Heart right ventricle (tissue), 16 donors: ENCODE results near the gene DROSHA. TPM values are rescaled to one million over a fixed set of nuclear protein-coding genes. Genes with fewer than 3 reads are reported as not detected.

ENCODE experiments used
- ATAC-seq, 8 donors: fragments of 200-7000 bp; cut with Tn5 transposase; one replicate each; pipeline ENCODE4 v1.9.1; 2020; ENCODE audit warnings: mild to moderate bottlenecking in 8 of 8, moderate library complexity in 8 of 8, moderate number of reproducible peaks in 1 of 8
- DNase-seq, 2 donors: peaks; one replicate each; pipeline ENCODE4 v3.0.0-alpha.2; 2020
- H3K27ac ChIP-seq, 10 donors: fragments of 200-600 bp; sonication (generic) in 2 of 10; one replicate each; pipeline versions ENCODE4 v1.5.0 to v1.8.0; 2020 to 2022; ENCODE audit warnings: mild to moderate bottlenecking in 3 of 10
- H3K27me3 ChIP-seq, 7 donors: fragments of 200-600 bp; one replicate each; pipeline ENCODE4 v1.8.0; 2021 to 2022; ENCODE audit warnings: mild to moderate bottlenecking in 2 of 7
- H3K36me3 ChIP-seq, 9 donors: fragments of 200-600 bp; sonication (generic) in 1 of 9; one replicate each; pipeline versions ENCODE4 v1.5.0 to v1.8.0; 2020 to 2022; ENCODE audit warnings: mild to moderate bottlenecking in 2 of 9
- H3K4me1 ChIP-seq, 9 donors: fragments of 200-600 bp; sonication (generic) in 1 of 9; one replicate each; pipeline versions ENCODE4 v1.5.0 to v1.8.0; 2020 to 2022; ENCODE audit warnings: mild to moderate bottlenecking in 4 of 9
- H3K4me3 ChIP-seq, 10 donors: fragments of 200-600 bp; sonication (generic) in 2 of 10; one replicate each; pipeline versions ENCODE4 v1.5.0 to v1.8.0; 2020 to 2022; ENCODE audit warnings: mild to moderate bottlenecking in 7 of 10, moderate library complexity in 2 of 10
- H3K9me3 ChIP-seq, 11 donors: fragments of 200-600 bp in 10 of 11; sonication (generic) in 2 of 11; one replicate each; pipeline versions ENCODE4 v1.5.0 to v1.8.0; 2013 to 2022; ENCODE audit warnings: mild to moderate bottlenecking in 2 of 11, control low read depth in 1 of 11, moderate library complexity in 1 of 11
- CTCF ChIP-seq, 9 donors: fragments of 200-600 bp; sonication (generic) in 2 of 9; IDR thresholded peaks; one replicate each; pipeline versions ENCODE4 v1.5.0 to v1.8.0; 2021 to 2022; ENCODE audit warnings: antibody characterized with exemption in 9 of 9, mild to moderate bottlenecking in 5 of 9, moderate library complexity in 1 of 9
- WGBS, 2 donors: extraction: QIAGEN DNeasy Blood & Tissue Kit; methylation state at CpG; one replicate each; pipeline ENCODE4 v1.1.7; 2013; ENCODE audit warnings: inconsistent platforms in 1 of 2; 5-methylcytosine and 5-hydroxymethylcytosine counted together
- intact Hi-C, 10 donors: fragments of 100-400 bp; cut with DNase I; formaldehyde crosslinking; loops; one replicate each; pipeline versions ENCODE4 v1.11.1 to v1.14.2; 2022
- long read RNA-seq, 3 donors: library from polyadenylated mRNA; unstranded; transcript quantifications; one replicate each; pipeline ENCODE4 v2.0.0, GENCODE V29; 2020 to 2021
- polyA plus RNA-seq, 2 donors: library from polyadenylated mRNA; stranded (reverse); fragments of 200-250 nt; gene quantifications; one replicate each; pipeline ENCODE4 v1.2.3, GENCODE V29; 2013
- total RNA-seq, 10 donors: library from RNA; stranded (reverse); fragmentation: NEBNext Ultra II Directional in 3 of 10; extraction: Animal tissue kit (Norgen Biotek cat#: 25700) in 3 of 10; gene quantifications; one replicate each; pipeline versions ENCODE4 v1.2.1 to v1.2.4, GENCODE V29; 2021 to 2023
- donor health status: Arrhythmogenic right ventricular cardiomyopathy.
- donor health status: ischemic (EF 13 %, LVEDD 7.1; RV severe dilation, severe dysfunction).
- donor health status: healthy with polysubstance abuse.
- donor health status: DM: no; HTN: yes; CAD: no.
- donor health status: DM: no; HTN: no; CAD: no.
- donor health status: ischemic (EF 25% LVEDD 6.9; RV normal size, moderate dysfunction).
- donor health status: ischemic (EF 25% LVEDD 5.7; RV mildly dilated, moderate dysfunction).
- donor health status: healthy.
- donor health status: DM: yes; HTN: yes; CAD: no.
- donor health status: Ischemic cardiomyopathy.
- donor health status: ischemic (EF 35%, LVEDD 5.7; RV mildly dilated, moderate dysfunction).
- donor health status: nonischemic (EF 11% LVEDD 7.7; RV severe dilation, severe dysfunction).
- donor health status: DM: yes; HTN: yes; CAD: no.
- donor health status: PGD.
- donor health status: ischemic (EF 29% LVEDD 5.4; RV normal size, mild dysfunction).
- donor health status: nonischemic (EF 23%, LVEDD 6.1; RV moderate dilation, normal function).

Gene DROSHA
- total RNA-seq (10 to 100 TPM; 29.8 to 47.6 (median 36.2) TPM), polyA plus RNA-seq (10 to 100 TPM; 32.1 to 40.9 TPM)
- long read RNA-seq, donor 1, full-length matches to known transcripts: 1 of 15 reads
- long read RNA-seq, donor 1, partial matches to known transcripts: 8 of 15 reads
- long read RNA-seq, donor 1, other reads (novel, unspliced or antisense): 6 of 15 reads
- long read RNA-seq, donor 2, partial matches to known transcripts: 15 of 22 reads
- long read RNA-seq, donor 2, other reads (novel, unspliced or antisense): 7 of 22 reads
- long read RNA-seq, donor 3, partial matches to known transcripts: 27 of 36 reads
- long read RNA-seq, donor 3, other reads (novel, unspliced or antisense): 9 of 36 reads

- 0% methylated on average over 52 of the region's 52 CpGs for WGBS, 2 donors
- H3K9me3 ChIP-seq: no peaks in the 10 kb centered on the region
- DNase-seq (peak; percentile 94 to 96), ATAC-seq (peak; percentile 99 to 100 (median 99))
- H3K27me3 ChIP-seq: no peaks in the 10 kb centered on the region
- H3K36me3 ChIP-seq: peaks cover 0 to 61% (median 37%) of the 10 kb centered on the region in 9 donors
- peak within 1 kb of the TSS in 9 of 10 donors; percentile 72 to 89 (median 80) for H3K27ac ChIP-seq
- peak within 1 kb of the TSS; percentile 71 to 92 (median 80) for H3K4me3 ChIP-seq
- intact Hi-C loops: no loop called here
- peak in 3 of 9 donors; percentile 14 to 30 (median 15) for TF ChIP-seq CTCF (IDR thresholded peaks at IDR 0.05)
- H3K4me1 ChIP-seq: peaks cover 3 to 37% (median 29%) of the 10 kb centered on the region in 9 donors
Measured at GRCh38 chr5:31531888-31532547, at the start of gene DROSHA, which contains the start of gene C5orf22. TSS of gene DROSHA (minus strand) at chr5:31532093. CDS start at chr5:31529059, 3,034 bp downstream. TSS of gene C5orf22 (plus strand) at chr5:31532301. CDS start at chr5:31532393, 92 bp downstream.

GRCh38 chr5:31579558-31579957 lies 47.7 kb upstream of the DROSHA start:
- DNase-seq (no peak), ATAC-seq (no peak)
- Histone ChIP-seq H3K9me3 (peaks cover 0 to 4% (median 0%) of the 10 kb centered on the region in 11 donors), H3K4me3 (no peak overlapping the region), H3K4me1 (peaks cover 0 to 4% (median 0%) of the 10 kb centered on the region in 9 donors), H3K27ac (no peak overlapping the region), H3K27me3 (no peaks in the 10 kb centered on the region), H3K36me3 (no peaks in the 10 kb centered on the region)
- intact Hi-C loops: loop anchor here in 1 of 10 donors (5.0 kb wide), 1 partner anchor 498 kb away; no protein-coding TSS in a partner anchor
- 92 to 98% methylated on average over 2 of the region's 2 CpGs for WGBS, 2 donors
- TF ChIP-seq CTCF (IDR thresholded peaks at IDR 0.05): no peak

- intact Hi-C loops: loop anchor here in 1 of 10 donors (5.0 kb wide), 1 partner anchor 500 kb away; no protein-coding TSS in a partner anchor
- 84 to 90% methylated on average over 3 of the region's 3 CpGs for WGBS, 2 donors
- Histone ChIP-seq H3K27ac (no peak overlapping the region), H3K27me3 (no peaks in the 10 kb centered on the region), H3K9me3 (no peaks in the 10 kb centered on the region), H3K36me3 (no peaks in the 10 kb centered on the region), H3K4me3 (no peak overlapping the region), H3K4me1 (peaks cover 0 to 4% (median 0%) of the 10 kb centered on the region in 9 donors)
- ATAC-seq: no peak
- DNase-seq: no peak
- TF ChIP-seq CTCF (IDR thresholded peaks at IDR 0.05): no peak
Measured at GRCh38 chr5:31577438-31577837, 45.5 kb upstream of the DROSHA start.

GRCh38 chr5:31574772-31575171 lies 42.9 kb upstream of the DROSHA start:
- no peaks in the 10 kb centered on the region for H3K4me1 ChIP-seq
- ATAC-seq (no peak), DNase-seq (no peak)
- WGBS, 2 donors: 82 to 85% methylated on average over 4 of the region's 4 CpGs
- H3K36me3 ChIP-seq: no peaks in the 10 kb centered on the region
- no peak overlapping the region for H3K27ac ChIP-seq
- no peak for TF ChIP-seq CTCF (IDR thresholded peaks at IDR 0.05)
- intact Hi-C loops: loop anchor here in 1 of 10 donors (5.0 kb wide), 1 partner anchor 503 kb away; no protein-coding TSS in a partner anchor
- H3K27me3 ChIP-seq: no peaks in the 10 kb centered on the region
- H3K4me3 ChIP-seq: no peak overlapping the region
- no peaks in the 10 kb centered on the region for H3K9me3 ChIP-seq
